SU-DHL-6 (cell line): ENCODE measurements around the gene SNCB.

Source experiments
- H2AFZ ChIP-seq: fragments of 200-600 bp; sonication (generic); 2 replicates; pipeline ENCODE4 v1.6.1; 2014; ENCODE audit warnings: low read depth, mild to moderate bottlenecking, moderate library complexity, mixed read lengths, antibody characterized with exemption, low read length; ENCODE audit not compliant: severe bottlenecking
- H3F3A ChIP-seq: fragments of 200-600 bp; shearing (Covaris generic); 2 replicates; pipeline ENCODE4 v1.6.0; 2016; ENCODE audit warnings: antibody characterized with exemption, mild to moderate bottlenecking; ENCODE audit not compliant: insufficient read depth
- H3K27ac ChIP-seq: fragments of 200-600 bp; sonication (generic); 2 replicates; pipeline ENCODE4 v1.5.1; 2016; ENCODE audit warnings: low read depth, mild to moderate bottlenecking, low read length, moderate library complexity, mixed read lengths
- H3K27me3 ChIP-seq: fragments of 200-600 bp; sonication (generic), shearing (Covaris generic); 2 replicates; pipeline ENCODE4 v1.6.0; 2014; ENCODE audit warnings: mild to moderate bottlenecking, low read length
- H3K36me3 ChIP-seq: fragments of 200-600 bp; sonication (generic); 2 replicates; pipeline ENCODE4 v1.6.1; 2014; ENCODE audit warnings: mild to moderate bottlenecking, low read length, mixed read lengths
- H3K4me2 ChIP-seq: fragments of 300-600, 200-600 bp; shearing (Covaris generic), sonication (generic); 2 replicates; pipeline ENCODE4 v1.6.0; 2014; ENCODE audit warnings: low read length, low read depth, mild to moderate bottlenecking; ENCODE audit not compliant: poor library complexity, severe bottlenecking
- H3K4me3 ChIP-seq: fragments of 200-600 bp; sonication (generic); 2 replicates; pipeline ENCODE4 v1.5.1; 2014; ENCODE audit warnings: antibody characterized with exemption, low read length, mild to moderate bottlenecking, mixed read lengths; ENCODE audit not compliant: insufficient read depth, poor library complexity, severe bottlenecking
- H3K79me2 ChIP-seq: fragments of 200-600 bp; sonication (generic); 2 replicates; pipeline ENCODE4 v1.6.1; 2014; ENCODE audit warnings: mild to moderate bottlenecking, low read length, moderate library complexity; ENCODE audit not compliant: insufficient read depth
- H3K9ac ChIP-seq: fragments of 200-600 bp; sonication (generic); 2 replicates; pipeline ENCODE4 v1.7.0; 2014; ENCODE audit warnings: mild to moderate bottlenecking, low read length
- H3K9me2 ChIP-seq: fragments of 200-600 bp; sonication (generic); replicated peaks from 2 replicates; pipeline ENCODE4 v1.6.1; 2014; ENCODE audit warnings: low read length; ENCODE audit not compliant: insufficient read depth
- H3K9me3 ChIP-seq: fragments of 200-600 bp; sonication (generic); 2 replicates; pipeline ENCODE4 v1.6.1; 2014; ENCODE audit warnings: low read length, mixed read lengths; ENCODE audit not compliant: insufficient read depth
- H4K20me1 ChIP-seq: fragments of 200-600 bp; sonication (generic); 2 replicates; pipeline ENCODE4 v1.6.1; 2014; ENCODE audit warnings: low read depth, mild to moderate bottlenecking, antibody characterized with exemption, low read length, moderate library complexity, mixed read lengths
- EZH2phosphoT487 ChIP-seq: fragments of 200-600 bp; sonication (generic), shearing (Covaris generic); conservative IDR thresholded peaks from 2 replicates; pipeline ENCODE4 v1.6.1; 2018; ENCODE audit warnings: mild to moderate bottlenecking, antibody characterized with exemption, low read length, moderate library complexity, mixed read lengths
- TF ChIP-seq, protein P1 (sequence below): fragments of 200-600 bp; sonication (generic); IDR thresholded peaks from one replicate; pipeline ENCODE4 v1.5.1; 2017; ENCODE audit warnings: antibody characterized with exemption, mild to moderate bottlenecking, low read length, moderate library complexity; ENCODE audit not compliant: insufficient read depth, poor library complexity, severe bottlenecking

SNCB gene

DNA sequence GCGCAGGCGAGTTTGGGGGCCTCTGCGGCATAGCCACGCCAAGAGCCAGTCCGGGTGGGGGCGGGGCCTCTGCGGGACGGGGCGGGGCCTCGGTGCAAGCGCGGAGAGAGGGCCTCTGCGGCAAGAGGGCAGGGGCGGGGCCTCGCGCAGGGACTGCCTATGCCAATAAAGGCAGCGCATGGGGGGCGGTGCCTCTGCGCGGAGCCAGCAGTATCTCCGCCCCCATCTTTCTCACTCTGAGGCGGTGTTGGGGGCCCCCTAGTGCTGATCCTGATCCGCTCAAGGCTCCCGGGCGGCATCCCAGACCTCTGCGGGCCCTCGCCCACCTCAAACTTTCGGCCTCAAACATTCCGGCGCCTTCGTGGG is 11.1 kb downstream of the SNCB start:
- Histone ChIP-seq H3K79me2 (no peaks in the 10 kb centered on the region), H3K9me3 (no peaks in the 10 kb centered on the region), H3K27ac (no peak overlapping the region), H3K4me2 (no peak overlapping the region), H3K27me3 (no peaks in the 10 kb centered on the region), H2AFZ (no peak overlapping the region), H3F3A (no peaks in the 10 kb centered on the region), H3K9ac (no peak overlapping the region), H3K9me2 (no peaks in the 10 kb centered on the region), H3K4me3 (no peak overlapping the region), H4K20me1 (no peaks in the 10 kb centered on the region), H3K36me3 (no peaks in the 10 kb centered on the region)
- TF ChIP-seq, protein P1, sequence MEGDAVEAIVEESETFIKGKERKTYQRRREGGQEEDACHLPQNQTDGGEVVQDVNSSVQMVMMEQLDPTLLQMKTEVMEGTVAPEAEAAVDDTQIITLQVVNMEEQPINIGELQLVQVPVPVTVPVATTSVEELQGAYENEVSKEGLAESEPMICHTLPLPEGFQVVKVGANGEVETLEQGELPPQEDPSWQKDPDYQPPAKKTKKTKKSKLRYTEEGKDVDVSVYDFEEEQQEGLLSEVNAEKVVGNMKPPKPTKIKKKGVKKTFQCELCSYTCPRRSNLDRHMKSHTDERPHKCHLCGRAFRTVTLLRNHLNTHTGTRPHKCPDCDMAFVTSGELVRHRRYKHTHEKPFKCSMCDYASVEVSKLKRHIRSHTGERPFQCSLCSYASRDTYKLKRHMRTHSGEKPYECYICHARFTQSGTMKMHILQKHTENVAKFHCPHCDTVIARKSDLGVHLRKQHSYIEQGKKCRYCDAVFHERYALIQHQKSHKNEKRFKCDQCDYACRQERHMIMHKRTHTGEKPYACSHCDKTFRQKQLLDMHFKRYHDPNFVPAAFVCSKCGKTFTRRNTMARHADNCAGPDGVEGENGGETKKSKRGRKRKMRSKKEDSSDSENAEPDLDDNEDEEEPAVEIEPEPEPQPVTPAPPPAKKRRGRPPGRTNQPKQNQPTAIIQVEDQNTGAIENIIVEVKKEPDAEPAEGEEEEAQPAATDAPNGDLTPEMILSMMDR, result no peak
- no peak for TF ChIP-seq EZH2phosphoT487

- no peaks in the 10 kb centered on the region for H3K27me3 ChIP-seq
- no peak overlapping the region for H3K4me2 ChIP-seq
- no peak overlapping the region for H3K27ac ChIP-seq
- H2AFZ ChIP-seq, result no peak overlapping the region
- no peak for TF ChIP-seq EZH2phosphoT487
- TF ChIP-seq, protein P1, result no peak
- no peak overlapping the region for H3K9ac ChIP-seq
- no peaks in the 10 kb centered on the region for H3K36me3 ChIP-seq
- H3K9me3 ChIP-seq, result no peaks in the 10 kb centered on the region
- H3K4me3 ChIP-seq, result no peak overlapping the region
- H3K79me2 ChIP-seq, result no peaks in the 10 kb centered on the region
- H3F3A ChIP-seq, result no peaks in the 10 kb centered on the region
- H4K20me1 ChIP-seq, result no peaks in the 10 kb centered on the region
- no peaks in the 10 kb centered on the region for H3K9me2 ChIP-seq
Observed at GRCh38 chr5:176618783-176619182, 11.6 kb downstream of the SNCB start.

DNA sequence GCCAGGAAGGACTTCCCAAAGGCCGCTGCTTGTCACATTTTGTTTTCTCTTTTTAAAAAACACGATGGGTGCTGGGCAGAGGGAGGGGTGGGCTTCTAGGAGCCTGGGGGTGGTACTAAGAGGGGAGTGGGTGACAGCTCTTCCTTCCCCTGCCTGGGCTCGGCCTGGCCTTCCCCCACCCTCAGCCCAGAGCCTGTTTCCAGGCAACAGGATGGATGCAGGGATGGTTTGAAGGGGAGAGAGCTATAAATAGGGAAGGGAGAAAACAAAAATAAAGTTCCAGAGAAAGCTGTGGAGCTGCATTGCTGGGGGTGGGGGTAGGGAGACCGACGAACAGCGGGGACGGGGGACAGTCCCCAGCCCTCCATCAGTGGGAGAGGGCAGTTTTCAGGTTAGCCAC is 13.8 kb downstream of the SNCB start:
- no peaks in the 10 kb centered on the region for H3F3A ChIP-seq
- H3K9ac ChIP-seq, result no peak overlapping the region
- H3K36me3 ChIP-seq, result no peaks in the 10 kb centered on the region
- H3K9me2 ChIP-seq, result no peaks in the 10 kb centered on the region
- H3K4me3 ChIP-seq, result no peak overlapping the region
- H3K79me2 ChIP-seq, result no peaks in the 10 kb centered on the region
- H2AFZ ChIP-seq, result no peak overlapping the region
- TF ChIP-seq, protein P1, result no peak
- no peak for TF ChIP-seq EZH2phosphoT487
- H3K4me2 ChIP-seq, result no peak overlapping the region
- no peaks in the 10 kb centered on the region for H3K9me3 ChIP-seq
- no peak overlapping the region for H3K27ac ChIP-seq
- H3K27me3 ChIP-seq, result no peaks in the 10 kb centered on the region
- H4K20me1 ChIP-seq, result no peaks in the 10 kb centered on the region
